A673 (cell line): Measurements from ENCODE around the gene GABARAP.

Experiments used
- CTCF ChIP-seq: fragments of 300-800, 200-600 bp; sonication (generic); conservative IDR thresholded peaks from 2 replicates; pipeline ENCODE4 v1.5.1; 2017; ENCODE audit warnings: low read depth, mild to moderate bottlenecking, antibody characterized with exemption, low read length, moderate library complexity, mixed read lengths
- EZH2 ChIP-seq: fragments of 200-600 bp; sonication (generic); IDR thresholded peaks from 2 replicates; pipeline ENCODE4 v1.6.1; 2017; ENCODE audit warnings: borderline replicate concordance, low read depth, mild to moderate bottlenecking, mixed read lengths, antibody characterized with exemption, low read length; ENCODE audit not compliant: poor library complexity, severe bottlenecking

- no peak for TF ChIP-seq CTCF
- no peak for TF ChIP-seq EZH2
Measured at GRCh38 chr17:7191571-7192270, 50.5 kb downstream of the GABARAP start.
